Measurements from ENCODE around the gene PMEPA1. TPM values are rescaled to one million over a fixed set of nuclear protein-coding genes. Genes with fewer than 3 reads are reported as not detected.

Gene PMEPA1
- total RNA-seq, 1 donor from 2014 or later, result 151 TPM

GRCh38 chr20:57647933-57648785 is 61.7 kb downstream of the PMEPA1 start:
- H3K27ac Mint-ChIP-seq (ENCODE audit: unreplicated experiment), result no peak overlapping the region
- no peak for TF ChIP-seq CTCF (IDR thresholded peaks at IDR 0.05)
- no peak overlapping the region for H3K4me3 Mint-ChIP-seq (ENCODE audit: unreplicated experiment)
- no peaks in the 10 kb centered on the region for H3K27me3 Mint-ChIP-seq (ENCODE audit: low read depth)
- peaks cover 29% of the 10 kb centered on the region for H3K36me3 Mint-ChIP-seq (ENCODE audit: low read depth)
- H3K4me1 Mint-ChIP-seq (ENCODE audit: low read depth), result peaks cover 3% of the 10 kb centered on the region
- H3K9me3 Mint-ChIP-seq (ENCODE audit: low read depth), result peaks cover 25% of the 10 kb centered on the region
- no peak for DNase-seq (ENCODE audit: low spot score)

GRCh38 chr20:57647006-57647932 is 62.5 kb downstream of the PMEPA1 start:
- Mint-ChIP-seq H3K36me3 (ENCODE audit: low read depth) (peaks cover 29% of the 10 kb centered on the region), H3K27ac (ENCODE audit: unreplicated experiment) (no peak overlapping the region), H3K4me3 (ENCODE audit: unreplicated experiment) (no peak overlapping the region), H3K9me3 (ENCODE audit: low read depth) (peaks cover 28% of the 10 kb centered on the region), H3K27me3 (ENCODE audit: low read depth) (no peaks in the 10 kb centered on the region), H3K4me1 (ENCODE audit: low read depth) (peaks cover 3% of the 10 kb centered on the region)
- TF ChIP-seq CTCF (IDR thresholded peaks at IDR 0.05), result no peak
- no peak for DNase-seq (ENCODE audit: low spot score)

- Mint-ChIP-seq H3K27ac (ENCODE audit: unreplicated experiment) (no peak overlapping the region), H3K4me1 (ENCODE audit: low read depth) (peaks cover 11% of the 10 kb centered on the region), H3K27me3 (ENCODE audit: low read depth) (no peaks in the 10 kb centered on the region), H3K4me3 (ENCODE audit: unreplicated experiment) (no peak overlapping the region), H3K9me3 (ENCODE audit: low read depth) (peaks cover 32% of the 10 kb centered on the region), H3K36me3 (ENCODE audit: low read depth) (peaks cover 17% of the 10 kb centered on the region)
- DNase-seq (ENCODE audit: low spot score), result no peak
- no peak for TF ChIP-seq CTCF (IDR thresholded peaks at IDR 0.05)
Observed at GRCh38 chr20:57638895-57639236, 70.9 kb downstream of the PMEPA1 start.

GRCh38 chr20:57638173-57638894 is 71.5 kb downstream of the PMEPA1 start:
- H3K36me3 Mint-ChIP-seq (ENCODE audit: low read depth), result peaks cover 17% of the 10 kb centered on the region
- no peak for TF ChIP-seq CTCF (IDR thresholded peaks at IDR 0.05)
- H3K4me3 Mint-ChIP-seq (ENCODE audit: unreplicated experiment), result no peak overlapping the region
- H3K27me3 Mint-ChIP-seq (ENCODE audit: low read depth), result no peaks in the 10 kb centered on the region
- H3K4me1 Mint-ChIP-seq (ENCODE audit: low read depth), result peaks cover 11% of the 10 kb centered on the region
- DNase-seq (ENCODE audit: low spot score), result no peak
- H3K9me3 Mint-ChIP-seq (ENCODE audit: low read depth), result peaks cover 30% of the 10 kb centered on the region
- H3K27ac Mint-ChIP-seq (ENCODE audit: unreplicated experiment), result no peak overlapping the region
